ENCODE measurements around the gene ATP5PD. TPM values are rescaled to one million over a fixed set of nuclear protein-coding genes. Genes with fewer than 3 reads are reported as not detected.

The ATP5PD gene
- total and polyA plus RNA-seq, 9 donors, result 137 to 331 (median 157) TPM

GRCh38 chr17:74994440-74994839 lies 52.3 kb downstream of the ATP5PD start:
- intact Hi-C loops (cut with DNase I), result no loop called here
- no peak for DNase-seq
- Histone ChIP-seq H3K9me3 (no peaks in the 10 kb centered on the region), H3K27me3 (no peaks in the 10 kb centered on the region), H3K27ac (no peak overlapping the region), H3K4me1 (ENCODE audit: insufficient read depth) (no peaks in the 10 kb centered on the region), H3K4me3 (no peak overlapping the region), H3K36me3 (no peaks in the 10 kb centered on the region)
- TF ChIP-seq CTCF (IDR thresholded peaks at IDR 0.05) (no peak), POLR2A (IDR thresholded peaks at IDR 0.05) (no peak), EP300 (IDR thresholded peaks at IDR 0.05) (no peak)
- 53 to 67% (median 62%) methylated on average over 7 of the region's 7 CpGs for WGBS, 3 donors

- no peaks in the 10 kb centered on the region for H3K36me3 ChIP-seq
- no peak for DNase-seq
- no peak overlapping the region for H3K27ac ChIP-seq
- no peak for TF ChIP-seq POLR2A (IDR thresholded peaks at IDR 0.05)
- H3K4me3 ChIP-seq, result no peak overlapping the region
- H3K4me1 ChIP-seq (ENCODE audit: insufficient read depth), result peaks cover 5% of the 10 kb centered on the region
- WGBS, 3 donors, result 74 to 83% (median 77%) methylated on average over 2 of the region's 2 CpGs
- no peaks in the 10 kb centered on the region for H3K9me3 ChIP-seq
- intact Hi-C loops (cut with DNase I), result no loop called here
- no peaks in the 10 kb centered on the region for H3K27me3 ChIP-seq
Observed at GRCh38 chr17:74992223-74992622, 54.5 kb downstream of the ATP5PD start.

GRCh38 chr17:74990581-74991105 lies 56.1 kb downstream of the ATP5PD start:
- no peak for DNase-seq
- Histone ChIP-seq H3K9me3 (no peaks in the 10 kb centered on the region), H3K36me3 (no peaks in the 10 kb centered on the region), H3K27me3 (no peaks in the 10 kb centered on the region), H3K27ac (no peak overlapping the region), H3K4me1 (ENCODE audit: insufficient read depth) (peaks cover 7% of the 10 kb centered on the region), H3K4me3 (no peak overlapping the region)
- intact Hi-C loops (cut with DNase I), result no loop called here
- TF ChIP-seq POLR2A (IDR thresholded peaks at IDR 0.05) (no peak), CTCF (IDR thresholded peaks at IDR 0.05) (no peak), EP300 (IDR thresholded peaks at IDR 0.05) (no peak)
- WGBS, 3 donors, result 89 to 94% (median 91%) methylated on average over 10 of the region's 10 CpGs

Small RNA genes lying within 50 kb of the gene (small RNA-seq; reads per million reads assigned to genes)
- not detected for gene AC111186.1
- gene RF00019, result not detected
- gene RN7SL573P, result not detected
- gene RNU6-362P, result not detected

Other genes starting within 250 kb of the ATP5PD start
- under 1 TPM; 0.11 to 0.82 (median 0.32) TPM for gene GRIN2C, start 187.1 kb downstream of the ATP5PD start, total RNA-seq
- gene GRIN2C, start 187.1 kb downstream of the ATP5PD start, polyA plus RNA-seq, result under 1 TPM; 0.36 to 0.58 TPM
- 10 to 100 TPM; 11.1 to 50.8 (median 43.4) TPM for gene FDXR, start 174.0 kb downstream of the ATP5PD start, total RNA-seq
- 10 to 100 TPM; 13.6 to 26.5 TPM for gene FDXR, start 174.0 kb downstream of the ATP5PD start, polyA plus RNA-seq
- under 1 TPM in 1 of 7 donors, not detected in 6; 0.42 TPM for gene FADS6, start 153.3 kb downstream of the ATP5PD start, total RNA-seq
- gene FADS6, start 153.3 kb downstream of the ATP5PD start, polyA plus RNA-seq, result under 1 TPM in 1 of 2 donors, not detected in 1; 0.12 TPM
- gene USH1G, start 123.7 kb downstream of the ATP5PD start, total RNA-seq, result 1 to 10 TPM in 4 of 7 donors, under 1 TPM in 3; 0.57 to 1.4 (median 1.1) TPM
- under 1 TPM; 0.08 to 0.29 TPM for gene USH1G, start 123.7 kb downstream of the ATP5PD start, polyA plus RNA-seq
- gene OTOP2, start 122.7 kb downstream of the ATP5PD start, total RNA-seq, result not detected
- not detected for gene OTOP2, start 122.7 kb downstream of the ATP5PD start, polyA plus RNA-seq
- gene OTOP3, start 111.1 kb downstream of the ATP5PD start, total RNA-seq, result not detected
- gene OTOP3, start 111.1 kb downstream of the ATP5PD start, polyA plus RNA-seq, result not detected
- 10 to 100 TPM in 2 of 7 donors, 1 to 10 TPM in 5; 1.8 to 21.6 (median 5.2) TPM for gene HID1, start 74.2 kb downstream of the ATP5PD start, total RNA-seq
- gene HID1, start 74.2 kb downstream of the ATP5PD start, polyA plus RNA-seq, result 1 to 10 TPM; 4.1 to 7.2 TPM
- gene CDR2L, start 59.3 kb downstream of the ATP5PD start, total RNA-seq, result 10 to 100 TPM in 1 of 7 donors, 1 to 10 TPM in 6; 4.5 to 19.2 (median 5.8) TPM
- gene CDR2L, start 59.3 kb downstream of the ATP5PD start, polyA plus RNA-seq, result 1 to 10 TPM; 2.1 to 3.3 TPM
- gene MRPL58, start 34.3 kb downstream of the ATP5PD start, total RNA-seq, result 10 to 100 TPM; 17.9 to 40.6 (median 22.0) TPM
- 10 to 100 TPM; 24.3 to 39.7 TPM for gene MRPL58, start 34.3 kb downstream of the ATP5PD start, polyA plus RNA-seq
- gene KCTD2, start 256 bp upstream of the ATP5PD start, total RNA-seq, result 10 to 100 TPM; 25.0 to 62.5 (median 50.2) TPM
- 10 to 100 TPM; 35.8 to 66.8 TPM for gene KCTD2, start 256 bp upstream of the ATP5PD start, polyA plus RNA-seq
- 10 to 100 TPM in 5 of 7 donors, 1 to 10 TPM in 2; 6.0 to 20.6 (median 12.6) TPM for gene SLC16A5, start 41.0 kb upstream of the ATP5PD start, total RNA-seq
- gene SLC16A5, start 41.0 kb upstream of the ATP5PD start, polyA plus RNA-seq, result 1 to 10 TPM; 2.0 to 10.0 TPM
- gene ARMC7, start 63.0 kb upstream of the ATP5PD start, total RNA-seq, result 1 to 10 TPM; 4.6 to 8.5 (median 5.1) TPM
- 10 to 100 TPM in 1 of 2 donors, 1 to 10 TPM in 1; 5.7 to 10.5 TPM for gene ARMC7, start 63.0 kb upstream of the ATP5PD start, polyA plus RNA-seq
- gene NT5C, start 84.8 kb upstream of the ATP5PD start, total RNA-seq, result 100 to 1,000 TPM in 2 of 7 donors, 10 to 100 TPM in 5; 51.3 to 118 (median 65.9) TPM
- gene NT5C, start 84.8 kb upstream of the ATP5PD start, polyA plus RNA-seq, result 10 to 100 TPM; 10.0 to 72.9 TPM
- gene JPT1, start 107.5 kb upstream of the ATP5PD start, total RNA-seq, result 10 to 100 TPM; 12.9 to 46.4 (median 20.2) TPM
- 10 to 100 TPM; 20.0 to 54.5 TPM for gene JPT1, start 107.5 kb upstream of the ATP5PD start, polyA plus RNA-seq
- 100 to 1,000 TPM in 5 of 7 donors, 10 to 100 TPM in 2; 75.7 to 504 (median 395) TPM for gene SUMO2, start 136.0 kb upstream of the ATP5PD start, total RNA-seq
- gene SUMO2, start 136.0 kb upstream of the ATP5PD start, polyA plus RNA-seq, result 100 to 1,000 TPM; 120 to 497 TPM
- 10 to 100 TPM; 23.4 to 82.2 (median 55.1) TPM for gene NUP85, start 158.7 kb upstream of the ATP5PD start, total RNA-seq
- gene NUP85, start 158.7 kb upstream of the ATP5PD start, polyA plus RNA-seq, result 10 to 100 TPM; 38.1 to 41.1 TPM
- 10 to 100 TPM; 23.1 to 48.9 (median 38.3) TPM for gene GGA3, start 214.6 kb upstream of the ATP5PD start, total RNA-seq
- gene GGA3, start 214.6 kb upstream of the ATP5PD start, polyA plus RNA-seq, result 10 to 100 TPM; 18.2 to 39.6 TPM
- 10 to 100 TPM; 19.6 to 44.8 (median 34.3) TPM for gene MRPS7, start 214.9 kb upstream of the ATP5PD start, total RNA-seq
- 10 to 100 TPM; 34.1 to 46.4 TPM for gene MRPS7, start 214.9 kb upstream of the ATP5PD start, polyA plus RNA-seq
- 10 to 100 TPM; 11.8 to 20.3 (median 13.9) TPM for gene MIF4GD, start 224.3 kb upstream of the ATP5PD start, total RNA-seq
- gene MIF4GD, start 224.3 kb upstream of the ATP5PD start, polyA plus RNA-seq, result 10 to 100 TPM; 15.7 to 17.8 TPM
- 10 to 100 TPM in 2 of 7 donors, 1 to 10 TPM in 5; 6.0 to 12.1 (median 7.9) TPM for gene SLC25A19, start 242.5 kb upstream of the ATP5PD start, total RNA-seq
- gene SLC25A19, start 242.5 kb upstream of the ATP5PD start, polyA plus RNA-seq, result 1 to 10 TPM; 4.1 to 7.4 TPM

All from ovary (tissue), 9 donors.